ENCODE data around the gene ST8SIA3.

DNA sequence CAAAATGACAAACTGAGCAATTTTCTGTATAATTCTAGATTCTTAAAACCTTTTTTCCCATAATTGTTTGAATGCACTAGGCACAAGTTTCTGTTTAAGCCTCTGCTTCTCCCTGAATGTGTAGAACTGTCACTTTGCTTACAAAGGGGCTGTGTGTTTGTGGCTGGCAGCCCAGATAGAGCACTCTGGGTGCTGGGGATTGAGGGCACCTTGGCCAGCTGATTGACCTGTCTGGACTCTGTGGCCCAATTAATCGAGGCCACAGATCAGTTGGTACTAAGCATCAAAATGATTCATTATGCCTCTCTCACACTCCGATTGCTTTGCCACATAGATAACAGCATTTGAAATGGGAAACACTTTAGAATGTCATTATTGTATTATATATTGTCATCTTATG is 12.1 kb downstream of the ST8SIA3 start:
- TF ChIP-seq POLR2AphosphoS5 (IDR thresholded peaks at IDR 0.05; ENCODE audit: borderline replicate concordance, low read depth, low read length) = no peak
- TF ChIP-seq EZH2 (IDR thresholded peaks at IDR 0.05) = no peak

Measured in SK-N-MC (cell line).